Globus pallidus (tissue), 1 donor: ENCODE results near the gene PSMA5.

Experiments used
- DNase-seq: peaks from one replicate; pipeline ENCODE4 v3.0.0-alpha.2; 2015; ENCODE audit warnings: low spot score

Gene PSMA5

GRCh38 chr1:109367626-109368025, 58.6 kb downstream of the PSMA5 start:
- DNase-seq = no peak

- DNase-seq = no peak
Measured at GRCh38 chr1:109365642-109366204, 60.5 kb downstream of the PSMA5 start.

- no peak for DNase-seq
Measured at GRCh38 chr1:109361649-109362048, 64.6 kb downstream of the PSMA5 start.

- DNase-seq = no peak
Measured at GRCh38 chr1:109361069-109361468, 65.2 kb downstream of the PSMA5 start.

- DNase-seq = no peak
Measured at GRCh38 chr1:109357616-109358015, 68.6 kb downstream of the PSMA5 start.

GRCh38 chr1:109356915-109357314, 69.3 kb downstream of the PSMA5 start:
- DNase-seq = no peak

- DNase-seq = no peak
Measured at GRCh38 chr1:109356505-109356904, 69.7 kb downstream of the PSMA5 start.

- no peak for DNase-seq
Measured at GRCh38 chr1:109354929-109355328, 71.3 kb downstream of the PSMA5 start.

GRCh38 chr1:109351457-109351856, 74.8 kb downstream of the PSMA5 start:
- no peak for DNase-seq

GRCh38 chr1:109350655-109351054, 75.6 kb downstream of the PSMA5 start:
- DNase-seq = no peak

GRCh38 chr1:109350182-109350581, 76.1 kb downstream of the PSMA5 start:
- no peak for DNase-seq
